Thoracic aorta (tissue), 2 donors: ENCODE measurements around the gene PGGT1B. TPM values are rescaled to one million over a fixed set of nuclear protein-coding genes. Genes with fewer than 3 reads are reported as not detected.

Experiments
- total RNA-seq, 2 donors: library from RNA; depleted of rRNA; stranded (reverse); fragments of >200 nt; gene quantifications; one replicate each; pipeline versions ENCODE4 v1.1.0 to v1.2.3, GENCODE V29; 2016

PGGT1B gene
- total RNA-seq, 2 donors from 2014 or later = 7.3 to 16.6 TPM

Other genes starting within 250 kb of the PGGT1B start
- 10 to 100 TPM in 1 of 2 donors, 1 to 10 TPM in 1; 4.6 to 15.3 TPM for gene TRIM36, start 93.0 kb downstream of the PGGT1B start, total RNA-seq
- gene CCDC112, start 33.8 kb upstream of the PGGT1B start, total RNA-seq = 10 to 100 TPM in 1 of 2 donors, 1 to 10 TPM in 1; 8.4 to 11.1 TPM